Cardiac fibroblast (primary cell): ENCODE measurements around the gene KIF3B.
"Not testable (repeated sequence)": the region's sequence is repeated elsewhere in the genome, so short reads cannot be mapped to it uniquely, and the experiment has no call there.

ENCODE experiments used
- DNase-seq, 2 donors: peaks; one replicate each; pipeline versions ENCODE4 v3.0.0 to v3.0.0-alpha.2; 2010; ENCODE audit warnings: low read depth in 2 of 2
- H3K4me3 ChIP-seq, 2 donors: replicated peaks in 1 of 2; 1 replicate in 1 of 2; 2 replicates in 1 of 2; pipeline ENCODE4 v1.5.1; 2011; ENCODE audit warnings: low read depth in 2 of 2, low read length in 2 of 2, mild to moderate bottlenecking in 2 of 2, moderate library complexity in 1 of 2
- CTCF ChIP-seq: IDR thresholded peaks from one replicate; pipeline ENCODE4 v1.5.1; 2011; ENCODE audit warnings: low read depth, mild to moderate bottlenecking, low read length, inconsistent platforms

Gene KIF3B

GRCh38 chr20:32348207-32348606 is 70.8 kb downstream of the KIF3B start:
- DNase-seq = no peak
- no peak for TF ChIP-seq CTCF
- no peak overlapping the region for H3K4me3 ChIP-seq

GRCh38 chr20:32350421-32350820 is 73.0 kb downstream of the KIF3B start:
- no peak overlapping the region for H3K4me3 ChIP-seq
- DNase-seq = no peak
- no peak for TF ChIP-seq CTCF

GRCh38 chr20:32352121-32352720 is 74.8 kb downstream of the KIF3B start:
- no peak for TF ChIP-seq CTCF

GRCh38 chr20:32353848-32354496 is 76.5 kb downstream of the KIF3B start:
- no peak for DNase-seq
- H3K4me3 ChIP-seq = no peak overlapping the region
- TF ChIP-seq CTCF = no peak

More at GRCh38 chr20:32352121-32352720, 74.8 kb downstream of the KIF3B start:
- H3K4me3 ChIP-seq = no peak overlapping the region
- no peak for DNase-seq

- DNase-seq = peak; percentile 53 to 88
- TF ChIP-seq CTCF = no peak
Observed at GRCh38 chr20:32354592-32355416, 77.4 kb downstream of the KIF3B start.

GRCh38 chr20:32355417-32355841 is 78.0 kb downstream of the KIF3B start:
- no peak for TF ChIP-seq CTCF
- no peak overlapping the region for H3K4me3 ChIP-seq
- no peak for DNase-seq

More at GRCh38 chr20:32354592-32355416, 77.4 kb downstream of the KIF3B start:
- H3K4me3 ChIP-seq = no peak overlapping the region

- peak; percentile 84 to 89 for DNase-seq
- H3K4me3 ChIP-seq = not testable (repeated sequence)
Observed at GRCh38 chr20:32355907-32356621, 78.6 kb downstream of the KIF3B start.
